Stimulated activated CD8-positive, alpha-beta memory T cell treated with anti-CD3 and anti-CD28 coated beads, Interleukin-12 subunit alpha, Interleukin-12 subunit beta, amount 100 ng/mL, for 4 hours (primary cell): ENCODE measurements around the gene BPTF.
"Not testable (repeated sequence)": the region's sequence is repeated elsewhere in the genome, so short reads cannot be mapped to it uniquely, and the experiment has no call there.

ENCODE experiments used
- DNase-seq: peaks from one replicate; pipeline ENCODE4 v3.0.0-alpha.2; 2020; ENCODE audit warnings: low read depth

Gene BPTF

GRCh38 chr17:67974598-67975066 is 149.3 kb downstream of the BPTF start:
- DNase-seq: no peak

DNA sequence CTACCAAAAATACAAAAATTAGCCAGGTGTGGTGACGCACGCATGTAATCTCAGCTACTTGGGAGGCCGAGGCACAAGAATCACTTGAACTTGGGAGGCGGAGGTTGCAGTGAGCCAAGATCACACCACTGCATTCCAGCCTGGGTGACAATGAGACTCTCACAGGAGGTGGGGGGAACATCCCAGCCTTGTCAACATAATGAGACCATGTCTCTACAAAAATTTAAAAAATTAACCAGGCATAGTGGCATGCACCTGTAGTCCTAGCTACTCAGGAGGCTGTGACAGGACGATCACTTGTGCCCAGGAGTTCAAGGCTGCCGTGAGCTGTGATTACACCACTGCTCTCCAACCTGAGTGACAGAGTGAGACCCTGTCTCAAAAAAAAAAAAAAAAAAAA is 151.0 kb downstream of the BPTF start:
- not testable (repeated sequence) for DNase-seq

DNA sequence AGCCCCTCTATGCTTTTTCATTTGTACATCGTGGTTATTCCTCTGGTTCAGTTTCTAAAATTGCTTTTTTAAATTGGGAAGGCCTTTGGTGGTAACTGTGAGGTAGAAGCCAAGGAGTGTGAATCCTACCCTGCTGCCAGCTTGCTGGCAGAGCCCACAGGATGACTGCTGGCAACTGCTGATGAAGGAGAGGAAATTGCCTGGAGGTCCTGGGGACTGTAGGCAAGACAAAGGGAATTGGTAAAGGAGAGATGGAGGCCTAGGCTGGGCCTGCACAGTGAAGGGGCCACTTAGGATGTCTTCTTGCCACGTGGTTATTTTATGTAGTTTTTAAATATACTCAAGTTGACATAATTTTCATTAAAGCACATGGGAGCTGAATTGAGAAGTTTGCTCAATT is 155.2 kb downstream of the BPTF start:
- DNase-seq: no peak

DNA sequence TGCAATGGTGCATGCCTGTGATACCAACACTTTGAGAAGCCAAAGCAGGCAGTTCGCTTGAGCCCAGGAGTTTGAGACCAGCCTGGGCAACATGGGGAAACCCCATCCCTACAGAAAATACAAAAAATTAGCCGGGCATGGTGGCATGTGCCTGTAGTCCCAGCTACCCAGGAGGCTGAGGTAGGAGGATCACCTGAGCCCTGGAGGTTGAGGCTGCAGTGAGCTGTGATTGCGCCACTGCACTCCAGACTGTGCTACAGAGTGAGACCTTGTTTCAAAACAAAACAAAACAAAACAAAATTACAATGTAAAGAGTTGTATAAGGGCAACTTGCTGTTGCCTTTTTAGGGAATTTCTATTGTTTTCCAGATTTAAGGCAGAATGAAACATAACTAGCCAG is 155.6 kb downstream of the BPTF start:
- DNase-seq: not testable (repeated sequence)

GRCh38 chr17:67982034-67982640 is 156.8 kb downstream of the BPTF start:
- DNase-seq: no peak

DNA sequence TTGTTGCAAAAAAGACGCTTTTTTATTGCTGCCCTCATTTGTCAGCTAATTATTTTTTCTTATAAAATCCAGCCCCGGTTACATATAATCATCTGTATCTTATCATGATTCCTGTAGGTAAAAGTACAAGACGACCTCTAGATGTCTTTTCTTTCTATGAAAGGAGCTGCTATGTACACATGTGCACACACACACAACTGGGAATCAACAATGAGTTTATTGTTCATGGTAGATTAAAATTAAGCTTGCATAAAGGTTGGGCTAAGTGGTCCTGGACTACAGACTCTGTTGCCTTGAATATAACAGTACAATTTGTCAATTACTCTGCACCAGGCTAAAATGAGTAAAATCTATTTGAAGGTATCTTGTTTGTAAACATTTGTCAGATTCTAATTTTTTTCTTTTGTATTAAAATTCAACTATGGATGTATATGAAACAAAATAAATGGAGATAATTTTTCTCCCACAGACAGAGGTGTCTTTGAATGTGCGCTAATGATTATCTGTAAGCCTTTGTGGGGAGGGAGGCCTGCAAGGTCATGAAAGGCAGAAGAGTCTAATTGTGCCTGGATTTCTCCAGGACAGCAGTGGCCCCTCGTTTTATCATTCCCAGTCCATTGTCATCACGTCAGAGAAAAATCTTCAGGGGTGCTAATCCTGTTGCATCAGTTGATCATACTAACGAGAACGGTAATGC is 157.5 kb downstream of the BPTF start:
- DNase-seq: no peak

DNA sequence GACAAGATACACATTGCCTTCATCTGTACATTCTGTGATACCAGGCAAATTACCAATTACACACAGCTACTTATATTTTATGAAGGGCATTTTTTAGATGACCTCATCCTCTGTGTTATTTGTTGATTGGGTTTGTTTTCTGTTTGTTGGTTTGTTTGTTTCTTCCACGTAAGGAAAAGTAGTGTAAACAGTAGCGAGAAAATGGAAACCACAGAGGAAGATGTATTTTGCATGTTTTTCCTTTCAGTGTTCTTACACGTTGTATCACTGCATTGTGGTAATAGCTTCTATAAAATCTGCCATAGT is 158.0 kb downstream of the BPTF start:
- DNase-seq: no peak

DNA sequence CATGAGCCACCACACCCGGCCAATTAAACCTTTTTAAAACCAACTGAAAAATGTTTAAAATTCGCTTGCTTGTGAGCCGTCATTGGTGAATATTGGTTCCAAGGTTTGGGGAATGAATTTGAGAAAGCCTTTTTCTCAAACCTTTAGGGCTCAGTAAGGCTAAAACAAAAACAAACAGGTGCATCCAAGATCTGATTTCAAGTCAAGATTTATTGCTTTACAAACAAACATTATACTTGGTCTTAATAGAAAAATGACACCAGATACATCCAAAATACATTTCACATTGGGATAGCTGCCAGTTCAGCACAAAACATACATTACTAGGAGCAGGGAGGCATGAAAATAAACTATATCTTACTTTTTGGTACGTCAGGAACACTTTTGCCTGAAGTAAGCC is 165.6 kb downstream of the BPTF start:
- no peak for DNase-seq

GRCh38 chr17:67992548-67993152 is 167.3 kb downstream of the BPTF start:
- no peak for DNase-seq

- DNase-seq: peak; percentile 65
These were observed 168.1 kb downstream of the BPTF start for GRCh38 chr17:67993153-67993997.

GRCh38 chr17:67993998-67994361 is 168.7 kb downstream of the BPTF start:
- no peak for DNase-seq

GRCh38 chr17:67994817-67995569 is 169.7 kb downstream of the BPTF start:
- DNase-seq: no peak

DNA sequence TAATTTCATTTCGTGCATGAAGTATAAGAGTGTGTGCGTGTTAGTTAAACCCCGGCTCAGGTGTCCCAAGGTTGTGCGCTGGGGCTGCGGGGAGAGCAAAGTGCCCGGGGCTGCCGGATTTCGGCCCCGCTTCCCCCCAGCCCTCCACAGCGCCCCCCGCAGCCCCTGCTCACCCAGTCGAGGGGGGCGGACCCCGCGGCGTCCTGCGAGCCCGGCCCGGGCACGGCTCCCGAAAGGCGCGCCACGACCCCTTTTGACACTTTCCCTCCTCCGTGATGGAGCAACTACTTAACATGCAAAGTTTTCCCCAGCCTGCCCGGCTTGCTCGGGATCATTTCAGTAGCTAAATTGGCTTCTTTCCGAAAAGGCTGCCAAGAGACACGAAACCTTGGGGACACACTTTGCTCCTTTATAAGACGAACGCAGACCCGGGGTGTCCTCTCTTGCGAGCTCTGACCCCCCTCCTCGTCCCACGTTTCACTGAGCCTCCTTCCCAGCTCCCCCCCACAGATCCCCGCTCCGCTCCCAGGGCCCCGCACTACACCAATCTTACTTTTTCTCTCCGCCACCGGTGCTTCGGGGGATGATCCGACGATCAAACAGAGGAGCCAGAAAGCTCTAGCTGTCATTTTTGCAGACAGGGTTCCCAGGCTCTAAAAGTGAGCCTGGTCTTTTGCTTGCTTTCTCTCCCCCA is 170.4 kb downstream of the BPTF start:
- DNase-seq: no peak

GRCh38 chr17:67996301-67997171 is 171.2 kb downstream of the BPTF start, which contains the start of gene C17orf58:
C17orf58 (minus strand) TSS chr17:67996469; CDS start chr17:67996198, 271 bp downstream.
- not testable (repeated sequence) for DNase-seq

DNA sequence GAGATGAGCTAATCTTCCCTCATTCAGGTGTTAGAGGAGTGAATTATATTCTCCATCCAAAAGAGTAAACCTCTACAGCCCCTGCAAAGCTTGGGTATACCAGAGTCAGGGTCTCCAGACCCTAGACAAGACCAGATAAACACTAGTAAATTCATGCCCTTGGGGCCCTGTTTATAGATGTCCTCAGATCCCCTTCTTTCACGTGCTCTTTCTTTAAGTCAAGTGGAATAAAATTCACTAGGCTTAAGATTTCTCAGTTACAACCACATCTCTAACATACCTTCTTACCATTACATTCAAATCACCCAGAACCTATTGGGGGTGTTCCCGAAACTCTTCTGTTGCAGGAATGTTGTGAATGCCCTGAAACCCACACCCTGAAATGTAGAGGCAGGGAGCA is 173.2 kb downstream of the BPTF start:
- no peak for DNase-seq

GRCh38 chr17:67999291-67999911 is 174.1 kb downstream of the BPTF start:
- no peak for DNase-seq

GRCh38 chr17:68004201-68004600 is 178.9 kb downstream of the BPTF start:
- no peak for DNase-seq

DNA sequence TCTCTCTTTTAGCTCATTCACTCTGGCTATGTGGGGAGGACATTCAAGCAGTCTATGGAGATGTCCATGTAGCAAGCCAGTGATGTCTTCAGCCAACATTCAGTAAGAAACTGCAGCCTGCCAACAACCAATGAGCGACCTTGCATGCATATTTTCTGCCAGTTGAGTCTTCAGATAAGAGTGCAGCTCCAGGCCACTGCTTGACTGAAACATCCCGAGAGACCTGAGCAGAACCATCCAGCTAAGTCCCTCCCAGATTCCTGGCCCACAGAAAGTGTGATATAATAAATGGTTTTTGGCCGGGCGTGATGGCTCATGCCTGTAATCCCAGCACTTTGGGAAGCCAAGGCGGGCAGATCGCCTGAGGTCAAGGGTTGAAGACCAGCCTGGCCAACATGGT is 181.5 kb downstream of the BPTF start:
- DNase-seq: no peak

DNA sequence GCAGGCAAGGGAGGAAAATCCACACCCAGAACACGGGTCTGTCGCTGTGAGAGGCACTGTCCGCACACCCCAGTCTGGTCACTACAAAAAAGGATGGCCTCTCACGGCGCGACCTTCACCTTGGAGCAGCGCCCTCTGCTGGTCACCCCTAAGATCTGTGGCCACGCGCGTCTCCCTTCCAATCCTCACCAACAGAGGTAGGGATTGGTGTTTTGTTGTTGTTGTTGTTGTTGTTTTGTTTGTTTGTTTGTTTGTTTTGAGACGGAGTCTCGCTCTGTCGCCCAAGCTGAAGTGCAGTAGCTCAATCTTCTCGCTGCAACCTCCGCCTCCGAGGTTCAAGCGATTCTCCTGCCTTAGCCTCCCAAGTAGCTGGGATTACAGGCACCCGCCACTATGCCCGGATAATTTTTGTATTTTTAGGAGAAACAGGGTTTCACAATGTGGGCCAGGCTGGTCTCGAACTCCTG is 185.9 kb downstream of the BPTF start:
- DNase-seq: peak; percentile 24

DNA sequence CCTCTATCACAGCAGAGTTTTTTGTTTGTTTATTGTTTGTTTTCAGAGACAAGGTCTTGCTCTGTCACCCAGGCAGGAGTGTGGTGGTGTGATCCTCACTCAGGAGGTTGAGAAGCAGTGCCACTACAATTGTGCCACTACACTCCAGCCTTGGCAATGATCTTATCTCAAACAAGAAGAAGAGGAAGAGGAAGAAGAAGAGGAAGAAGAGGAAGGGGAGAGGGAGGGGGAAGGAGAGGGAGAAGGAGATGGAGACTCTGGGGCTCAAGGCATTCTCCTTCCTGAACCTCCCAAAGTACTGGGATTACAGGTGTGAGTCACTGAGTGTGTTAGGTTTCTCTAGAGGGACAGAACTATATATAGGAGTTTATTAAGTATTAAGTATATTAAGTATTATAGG is 188.1 kb downstream of the BPTF start:
- no peak for DNase-seq
